ENCODE measurements around the gene GRK5.

Gene GRK5

DNA sequence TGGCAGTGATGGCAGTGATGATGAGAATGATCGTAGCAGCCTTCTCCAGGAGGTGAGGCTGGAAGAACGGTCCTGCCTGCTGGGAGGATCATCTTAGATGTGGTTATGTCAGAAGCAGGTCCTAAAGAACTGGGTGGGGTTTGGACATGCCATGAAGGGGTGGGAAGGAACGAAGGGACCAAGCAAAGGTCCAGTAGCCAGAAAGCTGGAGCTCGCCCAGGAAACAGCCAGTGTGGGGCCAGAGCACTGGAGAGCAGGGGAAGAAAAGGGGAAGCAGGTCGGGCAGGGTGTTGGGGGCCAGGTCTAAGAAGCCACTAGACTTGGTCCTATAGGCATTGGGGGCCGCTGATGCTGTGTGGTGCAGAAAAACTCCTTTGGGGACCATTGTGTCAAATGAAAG lies 207.8 kb downstream of the GRK5 start:
- no peaks in the 10 kb centered on the region for H3K36me3 ChIP-seq (replicated peaks; ENCODE audit: low read depth, low read length)
- no peaks in the 10 kb centered on the region for H4K20me1 ChIP-seq (ENCODE audit: insufficient read depth, low read length)
- H3K4me2 ChIP-seq (ENCODE audit: low read length), result no peak overlapping the region
- no peaks in the 10 kb centered on the region for H3K79me2 ChIP-seq (ENCODE audit: low read length)
- H3K9me3 ChIP-seq (ENCODE audit: insufficient read depth, low read length), result no peaks in the 10 kb centered on the region
- TF ChIP-seq, protein P1, sequence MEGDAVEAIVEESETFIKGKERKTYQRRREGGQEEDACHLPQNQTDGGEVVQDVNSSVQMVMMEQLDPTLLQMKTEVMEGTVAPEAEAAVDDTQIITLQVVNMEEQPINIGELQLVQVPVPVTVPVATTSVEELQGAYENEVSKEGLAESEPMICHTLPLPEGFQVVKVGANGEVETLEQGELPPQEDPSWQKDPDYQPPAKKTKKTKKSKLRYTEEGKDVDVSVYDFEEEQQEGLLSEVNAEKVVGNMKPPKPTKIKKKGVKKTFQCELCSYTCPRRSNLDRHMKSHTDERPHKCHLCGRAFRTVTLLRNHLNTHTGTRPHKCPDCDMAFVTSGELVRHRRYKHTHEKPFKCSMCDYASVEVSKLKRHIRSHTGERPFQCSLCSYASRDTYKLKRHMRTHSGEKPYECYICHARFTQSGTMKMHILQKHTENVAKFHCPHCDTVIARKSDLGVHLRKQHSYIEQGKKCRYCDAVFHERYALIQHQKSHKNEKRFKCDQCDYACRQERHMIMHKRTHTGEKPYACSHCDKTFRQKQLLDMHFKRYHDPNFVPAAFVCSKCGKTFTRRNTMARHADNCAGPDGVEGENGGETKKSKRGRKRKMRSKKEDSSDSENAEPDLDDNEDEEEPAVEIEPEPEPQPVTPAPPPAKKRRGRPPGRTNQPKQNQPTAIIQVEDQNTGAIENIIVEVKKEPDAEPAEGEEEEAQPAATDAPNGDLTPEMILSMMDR (IDR thresholded peaks at IDR 0.05; ENCODE audit: low read depth, low read length), result no peak
- no peak for TF ChIP-seq EZH2phosphoT487 (IDR thresholded peaks at IDR 0.05; ENCODE audit: low read depth)
- H3K4me1 ChIP-seq (ENCODE audit: low read length), result no peaks in the 10 kb centered on the region
- no peak overlapping the region for H3K4me3 ChIP-seq (ENCODE audit: low read length)
- H3K27me3 ChIP-seq (ENCODE audit: low read depth, low read length), result no peaks in the 10 kb centered on the region
- no peak overlapping the region for H3K9ac ChIP-seq (ENCODE audit: low read length)
- no peak overlapping the region for H3K27ac ChIP-seq (ENCODE audit: low read length)
- no peak overlapping the region for H2AFZ ChIP-seq (ENCODE audit: low read depth, low read length)

DNA sequence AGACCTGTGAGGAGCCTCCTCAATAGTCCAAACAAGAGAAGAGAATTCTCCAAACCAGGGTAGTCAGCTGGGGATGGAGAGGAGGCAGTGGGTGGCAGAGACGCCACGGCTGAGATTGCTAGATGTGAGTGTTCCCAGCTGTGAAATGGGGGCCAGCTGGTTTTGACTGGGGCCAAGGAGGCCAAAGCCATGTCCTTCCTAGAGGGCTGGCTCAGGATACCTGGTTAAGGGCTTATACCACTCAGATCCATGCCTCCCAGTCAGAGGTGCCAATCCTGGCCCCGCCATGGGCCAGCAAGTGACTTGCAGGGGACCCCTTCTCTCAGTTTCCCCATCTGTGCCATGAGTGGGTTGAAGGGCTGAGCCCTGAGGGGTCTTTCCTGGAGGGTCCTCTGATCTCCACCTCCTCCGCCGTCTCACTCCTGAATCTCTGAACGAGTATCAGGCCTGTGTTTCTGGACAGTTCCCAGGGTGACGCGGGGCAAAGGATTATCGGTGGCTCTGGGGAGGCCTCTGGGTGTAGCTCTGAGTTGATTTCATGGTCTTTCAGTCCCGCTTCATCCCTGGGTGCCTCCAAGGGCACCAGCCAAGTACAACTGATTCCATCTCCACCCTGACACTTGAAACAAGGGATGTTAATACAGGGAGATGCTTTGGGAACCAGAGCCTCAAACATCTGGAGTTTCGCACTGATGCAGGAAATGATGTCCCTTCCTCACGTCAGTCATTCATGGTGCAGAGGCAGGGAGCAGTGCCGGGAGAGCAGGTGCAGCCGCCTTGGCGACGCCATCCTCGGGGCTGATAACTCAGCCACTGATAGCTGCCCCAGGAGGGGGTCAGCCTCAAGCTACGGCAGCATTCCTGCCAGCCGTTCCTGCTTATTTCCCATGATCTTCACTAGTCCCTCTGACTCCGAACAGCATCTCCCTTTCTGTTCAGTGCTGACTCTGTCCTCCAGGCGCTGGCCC lies 208.4 kb downstream of the GRK5 start:
- Histone ChIP-seq H3K27me3 (ENCODE audit: low read depth, low read length) (no peaks in the 10 kb centered on the region), H3K4me3 (ENCODE audit: low read length) (no peak overlapping the region), H3K4me2 (ENCODE audit: low read length) (no peak overlapping the region), H3K9me3 (ENCODE audit: insufficient read depth, low read length) (no peaks in the 10 kb centered on the region), H3K36me3 (replicated peaks; ENCODE audit: low read depth, low read length) (no peaks in the 10 kb centered on the region), H3K4me1 (ENCODE audit: low read length) (no peaks in the 10 kb centered on the region), H4K20me1 (ENCODE audit: insufficient read depth, low read length) (no peaks in the 10 kb centered on the region), H3K9ac (ENCODE audit: low read length) (no peak overlapping the region), H3K27ac (ENCODE audit: low read length) (no peak overlapping the region), H3K79me2 (ENCODE audit: low read length) (no peaks in the 10 kb centered on the region), H2AFZ (ENCODE audit: low read depth, low read length) (no peak overlapping the region)
- TF ChIP-seq, protein P1 (IDR thresholded peaks at IDR 0.05; ENCODE audit: low read depth, low read length), result no peak
- TF ChIP-seq EZH2phosphoT487 (IDR thresholded peaks at IDR 0.05; ENCODE audit: low read depth), result no peak

DNA sequence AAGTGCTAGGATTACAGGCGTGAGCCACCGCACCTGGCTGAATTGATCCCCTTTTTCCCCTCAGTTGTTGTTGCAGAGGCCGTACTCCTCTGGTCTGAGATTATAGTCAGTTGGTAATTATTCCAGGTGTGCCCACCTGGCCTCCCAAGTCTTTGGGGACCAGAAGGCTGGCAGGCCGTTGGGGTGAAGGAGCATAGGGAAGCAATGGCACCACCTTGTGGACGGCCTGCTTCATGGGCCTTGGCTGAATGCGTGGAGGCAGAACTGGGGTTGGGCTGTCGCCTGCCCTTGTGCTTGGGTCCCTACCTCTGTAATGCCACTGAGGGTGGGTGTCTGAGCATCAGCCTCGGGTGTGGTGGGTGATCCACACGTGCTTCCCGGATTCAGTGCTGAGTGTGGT lies 209.5 kb downstream of the GRK5 start:
- Histone ChIP-seq H2AFZ (ENCODE audit: low read depth, low read length) (no peak overlapping the region), H3K79me2 (ENCODE audit: low read length) (no peaks in the 10 kb centered on the region), H3K27me3 (ENCODE audit: low read depth, low read length) (no peaks in the 10 kb centered on the region), H3K9me3 (ENCODE audit: insufficient read depth, low read length) (no peaks in the 10 kb centered on the region), H3K4me2 (ENCODE audit: low read length) (no peak overlapping the region), H3K36me3 (replicated peaks; ENCODE audit: low read depth, low read length) (no peaks in the 10 kb centered on the region), H3K4me1 (ENCODE audit: low read length) (no peaks in the 10 kb centered on the region), H3K27ac (ENCODE audit: low read length) (no peak overlapping the region), H3K9ac (ENCODE audit: low read length) (no peak overlapping the region), H3K4me3 (ENCODE audit: low read length) (no peak overlapping the region), H4K20me1 (ENCODE audit: insufficient read depth, low read length) (no peaks in the 10 kb centered on the region)
- no peak for TF ChIP-seq EZH2phosphoT487 (IDR thresholded peaks at IDR 0.05; ENCODE audit: low read depth)
- TF ChIP-seq, protein P1 (IDR thresholded peaks at IDR 0.05; ENCODE audit: low read depth, low read length), result peak; percentile 70

DNA sequence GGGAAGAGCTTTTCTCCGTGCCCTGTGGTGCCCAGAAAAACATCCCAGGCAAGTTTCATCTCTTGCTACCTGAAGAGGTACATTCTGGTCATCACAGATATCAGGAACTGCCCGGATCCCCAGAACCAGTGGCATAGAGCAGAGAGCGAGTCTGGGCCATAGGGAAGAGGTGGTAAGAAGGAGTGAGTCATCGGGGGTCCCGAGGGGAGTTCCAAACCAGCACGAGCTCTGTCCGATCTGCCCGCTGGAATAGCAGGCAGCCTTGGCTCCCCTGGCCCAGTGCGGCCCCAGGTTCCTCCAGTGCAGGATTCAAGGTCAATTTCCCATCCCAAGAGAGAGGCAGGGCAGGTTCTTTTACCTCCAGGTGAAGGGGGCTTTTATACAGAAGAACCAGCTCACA lies 210.5 kb downstream of the GRK5 start:
- no peak overlapping the region for H3K27ac ChIP-seq (ENCODE audit: low read length)
- H3K9me3 ChIP-seq (ENCODE audit: insufficient read depth, low read length), result no peaks in the 10 kb centered on the region
- H3K79me2 ChIP-seq (ENCODE audit: low read length), result no peaks in the 10 kb centered on the region
- no peaks in the 10 kb centered on the region for H3K4me1 ChIP-seq (ENCODE audit: low read length)
- no peaks in the 10 kb centered on the region for H3K36me3 ChIP-seq (replicated peaks; ENCODE audit: low read depth, low read length)
- TF ChIP-seq, protein P1 (IDR thresholded peaks at IDR 0.05; ENCODE audit: low read depth, low read length), result no peak
- no peak for TF ChIP-seq EZH2phosphoT487 (IDR thresholded peaks at IDR 0.05; ENCODE audit: low read depth)
- H3K4me3 ChIP-seq (ENCODE audit: low read length), result no peak overlapping the region
- no peaks in the 10 kb centered on the region for H4K20me1 ChIP-seq (ENCODE audit: insufficient read depth, low read length)
- H2AFZ ChIP-seq (ENCODE audit: low read depth, low read length), result no peak overlapping the region
- no peak overlapping the region for H3K4me2 ChIP-seq (ENCODE audit: low read length)
- no peak overlapping the region for H3K9ac ChIP-seq (ENCODE audit: low read length)
- H3K27me3 ChIP-seq (ENCODE audit: low read depth, low read length), result no peaks in the 10 kb centered on the region

Measured in OCI-LY3 (cell line).